ENCODE data around the gene CIDEC.
"Not testable (repeated sequence)": the region's sequence is repeated elsewhere in the genome, so short reads cannot be mapped to it uniquely, and the experiment has no call there.

The CIDEC gene

GRCh38 chr3:9901967-9902366 is 21.9 kb upstream of the CIDEC start:
- DNase-seq (ENCODE audit: low read depth), result no peak
- H3K4me3 ChIP-seq (replicated peaks; ENCODE audit: low read depth, low read length), result no peak overlapping the region
- TF ChIP-seq CTCF (IDR thresholded peaks at IDR 0.05; ENCODE audit: low read length, missing control alignments), result no peak

GRCh38 chr3:9900965-9901415 is 20.9 kb upstream of the CIDEC start:
- not testable (repeated sequence) for H3K4me3 ChIP-seq (replicated peaks; ENCODE audit: low read depth, low read length)

GRCh38 chr3:9899289-9899791 is 19.3 kb upstream of the CIDEC start:
- DNase-seq (ENCODE audit: low read depth), result no peak
- TF ChIP-seq CTCF (IDR thresholded peaks at IDR 0.05; ENCODE audit: low read length, missing control alignments), result no peak
- H3K4me3 ChIP-seq (replicated peaks; ENCODE audit: low read depth, low read length), result no peak overlapping the region

More at GRCh38 chr3:9900965-9901415, 20.9 kb upstream of the CIDEC start:
- not testable (repeated sequence) for DNase-seq (ENCODE audit: low read depth)

DNA sequence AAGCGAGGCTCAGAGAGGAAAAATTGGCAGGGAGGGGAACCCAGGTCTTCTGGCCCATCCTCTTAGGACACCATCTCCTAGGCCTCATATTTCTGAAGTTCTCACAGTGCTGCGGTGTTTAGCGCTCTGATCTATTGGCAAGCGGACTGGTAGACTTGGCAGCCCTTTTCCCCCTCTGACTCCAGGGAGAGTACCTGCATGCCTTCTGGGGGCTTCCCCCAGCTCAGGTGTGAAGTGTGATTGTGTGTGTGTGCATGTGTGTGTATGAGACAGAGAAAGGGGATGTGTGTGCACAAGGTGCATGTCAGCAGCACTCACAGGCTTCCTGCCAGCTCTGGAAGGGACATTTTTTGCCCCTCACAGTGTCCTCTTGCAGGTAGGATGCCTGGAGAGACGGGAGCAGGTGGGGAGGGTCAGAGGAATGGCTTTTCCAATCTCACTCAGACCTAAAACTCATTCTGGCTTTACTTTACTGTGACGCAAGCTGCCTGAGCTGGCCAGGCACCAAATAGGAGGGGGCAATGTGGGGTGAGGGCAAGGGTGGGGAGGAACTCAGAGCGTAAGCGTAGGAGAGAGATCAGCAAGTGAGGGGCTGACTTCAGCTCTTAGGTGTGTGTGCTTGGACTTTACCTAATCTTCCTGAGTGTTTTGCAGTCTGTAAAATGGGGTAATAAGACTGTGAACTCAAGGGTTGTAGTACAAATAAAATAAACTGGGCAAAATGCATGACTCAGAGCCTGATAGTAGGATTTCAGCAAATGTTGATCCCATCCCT is 18.6 kb upstream of the CIDEC start:
- H3K4me3 ChIP-seq (replicated peaks; ENCODE audit: low read depth, low read length), result no peak overlapping the region
- no peak for DNase-seq (ENCODE audit: low read depth)
- no peak for TF ChIP-seq CTCF (IDR thresholded peaks at IDR 0.05; ENCODE audit: low read length, missing control alignments)

DNA sequence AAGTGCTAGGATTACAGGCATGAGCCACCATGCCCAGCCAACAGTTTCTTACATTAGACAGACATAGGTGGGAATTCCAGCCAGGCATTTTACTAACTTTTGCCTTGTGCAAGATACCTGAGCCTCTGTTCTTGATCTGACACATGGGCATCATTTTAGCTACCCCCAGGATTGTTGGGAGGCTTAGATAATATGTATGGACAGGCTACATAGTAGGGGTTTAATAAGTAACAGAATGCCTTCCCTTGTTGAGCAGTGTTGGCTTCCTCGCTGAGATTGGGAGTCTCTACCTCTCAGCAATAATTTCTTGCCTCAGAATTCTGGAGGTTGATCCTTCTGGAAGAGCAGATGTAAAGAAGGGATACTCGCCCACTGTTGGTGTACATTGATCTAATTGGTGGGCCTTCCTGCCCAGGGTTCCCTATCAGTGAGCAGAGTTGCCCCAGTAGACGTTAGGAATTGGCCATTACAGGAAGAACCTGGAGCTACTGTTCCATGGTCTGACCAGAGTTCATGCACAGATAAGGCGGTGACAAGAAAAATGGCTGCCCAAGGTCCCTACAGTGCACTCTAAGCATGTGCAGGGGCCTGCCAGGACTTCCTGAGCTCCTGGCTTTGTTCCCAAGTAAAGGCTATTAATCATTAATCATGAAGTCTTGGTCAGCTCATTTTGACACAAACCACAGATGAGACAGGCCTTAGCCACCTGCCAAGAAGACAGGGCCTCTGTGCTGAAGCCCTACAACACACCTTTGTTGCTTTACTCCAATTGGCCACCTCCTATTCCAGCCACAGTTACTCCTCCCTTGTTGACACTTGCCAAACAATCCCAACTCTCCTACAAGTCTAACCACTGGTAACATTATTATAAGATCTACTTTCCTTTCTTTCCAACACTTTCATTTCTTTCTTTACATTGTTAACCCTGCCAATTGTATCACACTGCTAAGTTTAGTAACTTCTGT is 17.6 kb upstream of the CIDEC start:
- no peak overlapping the region for H3K4me3 ChIP-seq (replicated peaks; ENCODE audit: low read depth, low read length)
- DNase-seq (ENCODE audit: low read depth), result peak; percentile 54
- no peak for TF ChIP-seq CTCF (IDR thresholded peaks at IDR 0.05; ENCODE audit: low read length, missing control alignments)

GRCh38 chr3:9896755-9897407 is 16.8 kb upstream of the CIDEC start:
- peak; percentile 61 for DNase-seq (ENCODE audit: low read depth)
- H3K4me3 ChIP-seq (replicated peaks; ENCODE audit: low read depth, low read length), result not testable (repeated sequence)

DNA sequence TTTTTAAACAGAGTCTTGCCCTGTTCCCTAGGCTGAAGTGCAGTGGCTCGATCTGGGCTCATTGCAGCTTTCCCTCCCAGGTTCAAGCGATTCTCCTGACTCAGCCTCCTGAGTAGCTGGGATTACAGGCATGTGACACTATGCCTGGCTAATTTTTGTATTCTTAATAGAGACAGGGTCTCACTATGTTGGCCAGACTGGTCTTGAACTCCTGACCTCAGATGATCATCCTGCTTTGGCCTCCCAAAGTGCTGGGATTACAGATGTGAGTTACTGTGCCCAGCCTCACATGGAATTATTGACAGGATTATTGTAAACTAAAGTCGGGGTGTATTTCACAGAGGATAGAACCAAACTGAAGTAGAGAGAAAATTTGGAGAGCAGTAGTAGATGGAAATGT is 15.7 kb upstream of the CIDEC start:
- not testable (repeated sequence) for DNase-seq (ENCODE audit: low read depth)

GRCh38 chr3:9893739-9894138 is 13.7 kb upstream of the CIDEC start:
- DNase-seq (ENCODE audit: low read depth), result no peak
- H3K4me3 ChIP-seq (replicated peaks; ENCODE audit: low read depth, low read length), result no peak overlapping the region
- TF ChIP-seq CTCF (IDR thresholded peaks at IDR 0.05; ENCODE audit: low read length, missing control alignments), result no peak

More for the DNA sequence above, 15.7 kb upstream of the CIDEC start:
- not testable (repeated sequence) for H3K4me3 ChIP-seq (replicated peaks; ENCODE audit: low read depth, low read length)
